ENCODE data around the gene RCAN1. TPM values are rescaled to one million over a fixed set of nuclear protein-coding genes. Genes with fewer than 3 reads are reported as not detected.

The RCAN1 gene
- total and polyA plus RNA-seq, 7 donors = 24.9 to 94.9 (median 38.4) TPM

DNA sequence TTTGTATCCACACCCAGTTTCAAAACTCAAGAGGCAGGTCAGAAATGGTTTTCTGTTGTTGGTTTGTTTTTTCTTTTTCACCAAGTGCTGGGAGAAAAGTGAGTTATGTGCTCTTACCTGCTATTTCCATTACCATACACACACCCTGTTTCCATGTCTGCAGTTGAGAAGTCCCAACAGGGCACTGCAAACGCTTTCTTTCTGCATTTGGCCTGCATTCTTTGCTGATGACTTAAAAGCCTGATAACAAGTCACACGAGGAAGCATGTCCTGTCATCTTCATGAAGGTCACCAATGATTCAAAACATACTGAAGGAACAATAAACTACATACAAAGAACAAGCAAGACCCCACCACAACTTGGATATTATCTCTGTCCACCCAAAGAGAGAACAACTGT lies 78.1 kb downstream of the RCAN1 start:
- H3K4me1 ChIP-seq = peaks cover 17% of the 10 kb centered on the region
- 25 to 35% (median 27%) methylated on average over 2 of the region's 2 CpGs for WGBS, 3 donors
- no peaks in the 10 kb centered on the region for H3K27me3 ChIP-seq (ENCODE audit: insufficient read depth in 3 of 3, low read length in 2 of 3)
- H3K4me3 ChIP-seq = no peak overlapping the region
- intact Hi-C loops (cut with DNase I) = no loop called here
- ATAC-seq (no peak), DNase-seq (no peak)
- TF ChIP-seq, protein P1, sequence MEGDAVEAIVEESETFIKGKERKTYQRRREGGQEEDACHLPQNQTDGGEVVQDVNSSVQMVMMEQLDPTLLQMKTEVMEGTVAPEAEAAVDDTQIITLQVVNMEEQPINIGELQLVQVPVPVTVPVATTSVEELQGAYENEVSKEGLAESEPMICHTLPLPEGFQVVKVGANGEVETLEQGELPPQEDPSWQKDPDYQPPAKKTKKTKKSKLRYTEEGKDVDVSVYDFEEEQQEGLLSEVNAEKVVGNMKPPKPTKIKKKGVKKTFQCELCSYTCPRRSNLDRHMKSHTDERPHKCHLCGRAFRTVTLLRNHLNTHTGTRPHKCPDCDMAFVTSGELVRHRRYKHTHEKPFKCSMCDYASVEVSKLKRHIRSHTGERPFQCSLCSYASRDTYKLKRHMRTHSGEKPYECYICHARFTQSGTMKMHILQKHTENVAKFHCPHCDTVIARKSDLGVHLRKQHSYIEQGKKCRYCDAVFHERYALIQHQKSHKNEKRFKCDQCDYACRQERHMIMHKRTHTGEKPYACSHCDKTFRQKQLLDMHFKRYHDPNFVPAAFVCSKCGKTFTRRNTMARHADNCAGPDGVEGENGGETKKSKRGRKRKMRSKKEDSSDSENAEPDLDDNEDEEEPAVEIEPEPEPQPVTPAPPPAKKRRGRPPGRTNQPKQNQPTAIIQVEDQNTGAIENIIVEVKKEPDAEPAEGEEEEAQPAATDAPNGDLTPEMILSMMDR (IDR thresholded peaks at IDR 0.05) = no peak
- no peaks in the 10 kb centered on the region for H3K9me3 ChIP-seq
- H3K27ac ChIP-seq = no peak overlapping the region
- H3K36me3 ChIP-seq (ENCODE audit: insufficient read depth in 1 of 2, low read depth in 1 of 2) = no peaks in the 10 kb centered on the region

- no peak for ATAC-seq
- H3K9me3 ChIP-seq = no peaks in the 10 kb centered on the region
- no peak overlapping the region for H3K27ac ChIP-seq
- peaks cover 17% of the 10 kb centered on the region for H3K4me1 ChIP-seq
- TF ChIP-seq, protein P1 (IDR thresholded peaks at IDR 0.05) = no peak
- no peaks in the 10 kb centered on the region for H3K36me3 ChIP-seq (ENCODE audit: insufficient read depth in 1 of 2, low read depth in 1 of 2)
- 94 to 96% (median 96%) methylated on average over 8 of the region's 8 CpGs for WGBS, 3 donors
- no peaks in the 10 kb centered on the region for H3K27me3 ChIP-seq (ENCODE audit: insufficient read depth in 3 of 3, low read length in 2 of 3)
- H3K4me3 ChIP-seq = no peak overlapping the region
- no peak for DNase-seq
- intact Hi-C loops (cut with DNase I) = no loop called here
These were observed 78.6 kb downstream of the RCAN1 start for GRCh38 chr21:34536311-34536710.

- Histone ChIP-seq H3K4me1 (peaks cover 17% of the 10 kb centered on the region), H3K27ac (no peak overlapping the region), H3K9me3 (no peaks in the 10 kb centered on the region), H3K36me3 (ENCODE audit: insufficient read depth in 1 of 2, low read depth in 1 of 2) (no peaks in the 10 kb centered on the region), H3K4me3 (no peak overlapping the region), H3K27me3 (ENCODE audit: insufficient read depth in 3 of 3, low read length in 2 of 3) (no peaks in the 10 kb centered on the region)
- DNase-seq (no peak), ATAC-seq (no peak)
- 96 to 99% (median 97%) methylated on average over 3 of the region's 3 CpGs for WGBS, 3 donors
- intact Hi-C loops (cut with DNase I) = no loop called here
- TF ChIP-seq, protein P1 (IDR thresholded peaks at IDR 0.05) = no peak
These were observed 79.0 kb downstream of the RCAN1 start for GRCh38 chr21:34535886-34536285.

GRCh38 chr21:34534522-34534921 lies 80.4 kb downstream of the RCAN1 start:
- H3K27ac ChIP-seq = no peak overlapping the region
- H3K27me3 ChIP-seq (ENCODE audit: insufficient read depth in 3 of 3, low read length in 2 of 3) = no peaks in the 10 kb centered on the region
- no peaks in the 10 kb centered on the region for H3K36me3 ChIP-seq (ENCODE audit: insufficient read depth in 1 of 2, low read depth in 1 of 2)
- H3K4me3 ChIP-seq = no peak overlapping the region
- 82 to 85% (median 84%) methylated on average over 4 of the region's 4 CpGs for WGBS, 3 donors
- intact Hi-C loops (cut with DNase I) = no loop called here
- H3K9me3 ChIP-seq = no peaks in the 10 kb centered on the region
- DNase-seq (no peak), ATAC-seq (peak in 1 of 4 donors; percentile 42)
- TF ChIP-seq, protein P1 (IDR thresholded peaks at IDR 0.05) = no peak
- H3K4me1 ChIP-seq = peaks cover 17% of the 10 kb centered on the region

GRCh38 chr21:34533938-34534337 lies 81.0 kb downstream of the RCAN1 start:
- peaks cover 17% of the 10 kb centered on the region for H3K4me1 ChIP-seq
- no peak overlapping the region for H3K4me3 ChIP-seq
- ATAC-seq (no peak), DNase-seq (no peak)
- 78 to 96% (median 80%) methylated on average over 3 of the region's 3 CpGs for WGBS, 3 donors
- TF ChIP-seq, protein P1 (IDR thresholded peaks at IDR 0.05) = no peak
- intact Hi-C loops (cut with DNase I) = no loop called here
- no peaks in the 10 kb centered on the region for H3K36me3 ChIP-seq (ENCODE audit: insufficient read depth in 1 of 2, low read depth in 1 of 2)
- H3K9me3 ChIP-seq = no peaks in the 10 kb centered on the region
- H3K27me3 ChIP-seq (ENCODE audit: insufficient read depth in 3 of 3, low read length in 2 of 3) = no peaks in the 10 kb centered on the region
- H3K27ac ChIP-seq = no peak overlapping the region
